IPS-18a (cell line): ENCODE data around the gene PVR.

Experiments
- H3K27ac ChIP-seq: one replicate; pipeline ENCODE4 v1.5.1; 2013; ENCODE audit warnings: low read length
- H3K27me3 ChIP-seq: one replicate; pipeline ENCODE4 v1.6.1; 2013; ENCODE audit warnings: mild to moderate bottlenecking, low read length; ENCODE audit not compliant: control insufficient read depth, insufficient read depth
- H3K36me3 ChIP-seq: one replicate; pipeline ENCODE4 v1.6.1; 2013; ENCODE audit warnings: low read depth, low read length; ENCODE audit not compliant: control insufficient read depth
- H3K4me1 ChIP-seq: one replicate; pipeline ENCODE4 v1.6.1; 2013; ENCODE audit warnings: low read depth, low read length; ENCODE audit not compliant: control insufficient read depth
- H3K4me3 ChIP-seq: one replicate; pipeline ENCODE4 v1.5.1; 2013; ENCODE audit warnings: low read length
- H3K9ac ChIP-seq: one replicate; pipeline ENCODE4 v1.6.1; 2013; ENCODE audit warnings: mild to moderate bottlenecking, low read length, moderate library complexity
- H3K9me3 ChIP-seq: one replicate; pipeline ENCODE4 v1.6.1; 2013; ENCODE audit warnings: low read depth, low read length; ENCODE audit not compliant: control insufficient read depth

Gene PVR

DNA sequence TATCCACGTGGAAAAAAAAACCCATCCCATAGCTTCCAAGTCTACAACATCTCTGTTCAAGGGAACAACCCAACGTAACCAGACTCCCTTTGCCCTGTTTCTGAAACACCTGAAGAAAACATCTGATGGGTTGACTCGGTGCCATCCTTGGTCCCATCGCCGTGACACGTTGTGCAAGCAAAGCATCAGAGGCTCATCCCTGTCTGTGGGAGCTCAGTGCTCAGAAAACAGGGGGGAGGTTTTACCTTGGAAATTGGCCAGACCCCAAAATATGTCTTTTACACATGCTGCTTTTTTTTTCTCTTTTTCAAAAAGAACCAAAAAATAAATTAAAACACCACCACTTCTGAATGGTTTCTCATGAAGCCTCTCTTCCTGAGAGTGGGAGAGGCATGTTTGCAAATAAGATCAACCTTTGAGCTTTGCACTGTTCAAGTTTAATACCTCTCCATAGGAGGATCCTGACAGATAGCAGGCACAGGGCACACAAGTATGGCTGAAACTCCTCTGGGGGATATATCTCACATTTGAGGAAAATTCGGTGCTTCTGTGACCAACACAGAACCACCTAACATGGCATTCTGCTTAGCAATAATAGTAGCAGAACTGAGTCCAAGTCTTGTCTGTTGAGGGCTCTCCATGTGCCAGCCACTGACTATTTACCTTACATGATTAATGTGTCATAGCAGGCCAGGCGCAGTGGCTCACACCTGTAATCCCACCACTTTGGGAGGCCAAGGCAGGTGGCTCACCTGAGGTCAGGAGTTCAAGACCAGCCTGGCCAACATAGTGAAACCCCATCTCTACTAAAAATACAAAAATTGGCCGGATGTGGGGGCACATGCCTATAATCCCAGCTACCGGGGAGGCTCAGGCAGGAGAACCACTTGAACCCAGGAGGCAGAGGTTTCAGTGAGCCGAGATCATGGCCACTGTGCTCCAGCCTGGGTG is 7.0 kb upstream of the PVR start:
- Histone ChIP-seq H3K36me3 (no peaks in the 10 kb centered on the region), H3K9me3 (no peaks in the 10 kb centered on the region), H3K27me3 (no peaks in the 10 kb centered on the region), H3K27ac (no peak overlapping the region), H3K4me1 (peaks cover 7% of the 10 kb centered on the region), H3K9ac (no peak overlapping the region), H3K4me3 (no peak overlapping the region)

DNA sequence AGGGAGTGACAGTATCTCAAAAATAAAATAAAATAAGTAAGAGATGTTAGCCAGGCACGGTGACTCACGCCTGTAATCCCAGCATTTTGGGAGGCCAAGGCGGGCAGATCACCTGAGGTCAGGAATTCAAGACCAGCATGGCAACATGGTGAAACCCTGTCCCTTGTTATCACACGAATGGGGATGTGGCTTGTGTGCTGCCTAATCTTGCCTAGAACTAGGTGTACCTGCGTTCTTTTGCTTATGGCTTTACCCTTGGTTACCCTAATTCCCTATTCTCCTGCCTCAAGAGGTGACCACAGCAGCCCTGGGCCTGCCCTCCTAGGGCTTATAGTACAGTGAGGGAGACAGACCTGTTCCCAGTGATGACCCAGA is 6.3 kb upstream of the PVR start:
- Histone ChIP-seq H3K9ac (no peak overlapping the region), H3K9me3 (no peaks in the 10 kb centered on the region), H3K4me1 (peaks cover 7% of the 10 kb centered on the region), H3K27ac (no peak overlapping the region), H3K36me3 (no peaks in the 10 kb centered on the region), H3K4me3 (no peak overlapping the region), H3K27me3 (peaks cover under 1% of the 10 kb centered on the region)

DNA sequence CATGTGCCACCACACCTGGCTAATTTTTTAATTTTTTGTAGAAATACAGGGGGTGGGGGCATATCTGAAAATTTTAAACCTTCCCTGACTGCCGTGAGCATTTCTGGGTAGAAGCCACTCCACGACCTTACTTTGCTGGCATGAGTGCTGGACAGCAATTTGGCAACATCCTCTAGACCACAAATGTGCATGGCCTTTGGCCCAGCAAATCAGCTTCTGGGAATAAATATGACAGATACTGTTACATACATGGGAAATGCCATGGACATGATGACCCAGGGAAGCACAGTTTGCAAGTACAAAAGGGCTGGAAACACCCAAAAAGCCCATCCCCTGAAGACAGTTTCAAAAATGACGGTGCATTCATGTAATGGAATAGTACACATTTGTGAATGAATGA is 3.2 kb upstream of the PVR start:
- H3K27ac ChIP-seq, result no peak overlapping the region
- H3K9ac ChIP-seq, result no peak overlapping the region
- H3K4me1 ChIP-seq, result no peaks in the 10 kb centered on the region
- no peaks in the 10 kb centered on the region for H3K9me3 ChIP-seq
- H3K36me3 ChIP-seq, result no peaks in the 10 kb centered on the region
- H3K4me3 ChIP-seq, result no peak overlapping the region
- peaks cover 13% of the 10 kb centered on the region for H3K27me3 ChIP-seq

DNA sequence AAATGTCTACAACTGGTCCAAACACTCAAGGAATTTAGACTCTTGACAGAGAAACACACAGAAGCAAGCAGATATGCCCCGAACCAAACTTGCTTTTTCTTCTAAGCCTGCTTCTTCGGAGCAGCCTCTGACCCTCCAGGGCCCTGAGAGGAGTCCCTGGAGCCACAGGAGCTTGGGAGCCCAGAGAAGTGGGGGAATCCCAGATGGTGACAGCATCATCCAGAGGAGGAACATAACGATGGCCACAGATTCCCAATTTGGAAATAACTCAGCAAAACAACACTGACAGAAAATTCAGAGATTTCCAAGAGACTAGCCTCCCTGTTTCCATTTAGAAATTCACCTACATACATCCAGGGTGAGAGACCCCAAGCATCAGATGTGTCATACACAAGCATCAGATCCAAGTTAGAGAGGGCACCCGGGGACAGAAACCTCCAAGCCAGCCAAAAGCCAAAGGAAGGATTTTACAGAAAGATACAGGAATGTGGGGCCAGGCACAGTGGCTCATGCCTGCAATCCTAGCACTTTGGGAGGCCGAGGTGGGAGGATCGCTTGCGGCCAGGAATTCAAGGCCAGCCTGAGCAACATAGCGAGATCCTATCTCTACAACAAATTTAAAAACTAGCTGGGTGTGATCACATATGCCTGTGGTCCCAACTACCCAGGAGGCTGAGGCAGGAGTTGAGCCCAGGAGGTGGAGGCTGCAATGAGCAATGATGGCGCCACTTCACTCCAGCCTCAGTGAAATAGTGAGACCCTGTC is 2.0 kb upstream of the PVR start:
- Histone ChIP-seq H3K27me3 (peaks cover 13% of the 10 kb centered on the region), H3K4me1 (no peaks in the 10 kb centered on the region), H3K9me3 (no peaks in the 10 kb centered on the region), H3K27ac (no peak overlapping the region), H3K4me3 (no peak overlapping the region), H3K36me3 (no peaks in the 10 kb centered on the region), H3K9ac (no peak overlapping the region)

DNA sequence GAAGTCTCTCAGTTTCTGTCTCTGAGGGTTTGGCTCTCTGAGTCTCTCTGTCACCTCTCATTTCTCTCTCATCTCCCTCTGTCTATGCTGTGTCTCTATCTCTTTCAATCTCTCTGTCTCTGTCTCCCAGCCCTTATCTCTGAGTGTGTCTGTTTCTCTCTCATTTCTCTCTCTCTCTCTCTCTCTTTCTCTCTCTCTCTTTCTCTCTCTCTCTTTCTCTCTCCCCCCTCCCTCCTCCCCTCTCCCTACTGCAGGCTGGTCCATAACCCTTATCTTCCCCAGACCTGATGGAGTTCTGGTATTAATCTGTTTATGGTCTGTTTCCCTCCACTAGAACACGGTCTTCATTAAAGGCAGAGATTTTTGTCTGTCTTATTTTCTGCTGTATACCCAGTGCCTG is 1.3 kb upstream of the PVR start:
- Histone ChIP-seq H3K4me3 (no peak overlapping the region), H3K27me3 (peaks cover 13% of the 10 kb centered on the region), H3K36me3 (no peaks in the 10 kb centered on the region), H3K9ac (no peak overlapping the region), H3K4me1 (no peaks in the 10 kb centered on the region), H3K9me3 (no peaks in the 10 kb centered on the region), H3K27ac (no peak overlapping the region)

DNA sequence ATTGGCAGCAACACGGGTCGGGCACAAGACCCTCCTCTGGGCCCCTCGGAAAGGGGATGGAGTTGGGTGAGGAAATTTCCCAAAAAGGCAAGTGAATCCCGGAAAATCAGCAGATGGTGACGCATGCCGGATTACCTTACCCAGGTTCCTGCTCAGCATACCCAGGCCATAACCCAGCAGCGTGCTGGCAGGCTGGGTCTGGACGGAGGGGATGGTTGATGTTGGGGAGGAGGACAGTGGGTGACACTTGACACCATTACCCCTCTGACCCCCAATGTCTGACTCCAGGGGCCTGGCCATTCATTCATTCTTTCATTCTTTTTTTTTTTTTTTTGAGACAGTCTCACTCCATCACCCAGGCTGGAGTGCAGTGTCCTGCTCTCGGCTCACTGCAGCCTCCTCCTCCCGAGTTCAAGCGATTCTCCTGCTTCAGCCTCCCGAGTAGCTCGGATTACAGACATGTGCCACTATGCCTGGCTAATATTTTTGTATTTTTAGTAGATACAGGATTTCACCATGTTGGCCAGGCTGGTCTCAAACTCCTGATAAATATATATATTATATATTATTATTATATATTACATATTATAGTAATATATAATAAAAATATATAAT is 799 bp downstream of the PVR start:
- peaks cover 7% of the 10 kb centered on the region for H3K36me3 ChIP-seq
- no peaks in the 10 kb centered on the region for H3K9me3 ChIP-seq
- no peaks in the 10 kb centered on the region for H3K4me1 ChIP-seq
- peak overlapping the region; percentile 63 for H3K4me3 ChIP-seq
- H3K9ac ChIP-seq, result peak overlapping the region; percentile 46
- peaks cover 13% of the 10 kb centered on the region for H3K27me3 ChIP-seq
- no peak overlapping the region for H3K27ac ChIP-seq

DNA sequence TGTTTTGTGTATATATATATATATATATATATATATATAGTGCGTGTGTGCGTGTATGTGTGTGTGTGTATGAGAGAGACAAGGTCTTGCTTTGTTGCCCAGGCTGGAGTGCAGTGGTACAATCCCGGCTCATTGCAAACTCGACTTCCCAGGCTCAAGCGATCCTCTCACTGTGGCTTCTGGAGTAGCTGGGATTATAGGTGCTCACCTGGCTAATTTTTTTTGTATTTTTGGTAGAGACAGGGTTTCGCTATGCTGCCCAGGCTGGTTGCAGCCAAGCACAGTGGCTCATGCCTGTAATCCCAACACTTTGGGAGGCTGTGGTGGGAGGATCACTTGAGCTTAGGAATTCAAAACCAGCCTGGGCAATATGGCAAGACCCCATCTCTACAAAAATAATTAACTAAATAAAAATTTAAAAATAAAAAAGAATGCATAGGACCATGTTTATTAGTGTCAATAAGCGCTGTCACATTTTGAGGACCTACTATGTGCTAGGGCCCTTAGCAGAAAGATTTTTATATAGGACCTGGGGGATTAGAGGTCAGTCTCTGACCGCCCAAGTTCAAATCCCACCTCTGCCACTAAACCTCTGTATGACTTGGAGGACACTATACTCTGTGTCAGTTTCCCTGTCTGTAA is 1.8 kb downstream of the PVR start:
- peaks cover 13% of the 10 kb centered on the region for H3K27me3 ChIP-seq
- no peaks in the 10 kb centered on the region for H3K4me1 ChIP-seq
- H3K36me3 ChIP-seq, result peaks cover 16% of the 10 kb centered on the region
- no peak overlapping the region for H3K27ac ChIP-seq
- H3K9me3 ChIP-seq, result no peaks in the 10 kb centered on the region
- no peak overlapping the region for H3K4me3 ChIP-seq
- no peak overlapping the region for H3K9ac ChIP-seq

DNA sequence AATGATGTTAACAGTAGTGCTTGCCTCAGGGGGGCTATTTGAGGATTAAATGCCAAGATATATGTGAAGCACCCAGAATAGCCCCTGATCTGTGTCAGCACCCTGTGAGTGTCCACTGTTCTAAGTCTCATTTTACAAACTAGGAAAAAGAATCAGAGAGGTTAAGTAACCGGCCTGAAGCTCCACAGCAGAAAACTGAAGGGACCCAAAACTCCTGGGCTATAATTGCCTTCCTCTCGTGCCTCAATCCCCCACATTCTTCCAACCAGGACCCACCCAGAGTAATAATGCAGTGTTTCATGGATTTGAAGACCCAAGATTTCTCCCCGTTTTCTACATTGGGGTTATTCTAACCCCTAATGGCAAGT is 2.3 kb downstream of the PVR start:
- Histone ChIP-seq H3K27ac (no peak overlapping the region), H3K4me1 (no peaks in the 10 kb centered on the region), H3K4me3 (no peak overlapping the region), H3K36me3 (peaks cover 21% of the 10 kb centered on the region), H3K9me3 (no peaks in the 10 kb centered on the region), H3K9ac (no peak overlapping the region), H3K27me3 (peaks cover 13% of the 10 kb centered on the region)

DNA sequence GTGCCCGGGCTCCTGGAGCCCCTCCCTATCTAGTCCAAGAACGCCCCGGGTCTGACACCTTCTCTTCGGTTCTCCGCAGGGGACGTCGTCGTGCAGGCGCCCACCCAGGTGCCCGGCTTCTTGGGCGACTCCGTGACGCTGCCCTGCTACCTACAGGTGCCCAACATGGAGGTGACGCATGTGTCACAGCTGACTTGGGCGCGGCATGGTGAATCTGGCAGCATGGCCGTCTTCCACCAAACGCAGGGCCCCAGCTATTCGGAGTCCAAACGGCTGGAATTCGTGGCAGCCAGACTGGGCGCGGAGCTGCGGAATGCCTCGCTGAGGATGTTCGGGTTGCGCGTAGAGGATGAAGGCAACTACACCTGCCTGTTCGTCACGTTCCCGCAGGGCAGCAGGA is 3.4 kb downstream of the PVR start:
- no peak overlapping the region for H3K4me3 ChIP-seq
- no peaks in the 10 kb centered on the region for H3K4me1 ChIP-seq
- peaks cover 29% of the 10 kb centered on the region for H3K36me3 ChIP-seq
- H3K27ac ChIP-seq, result no peak overlapping the region
- H3K9me3 ChIP-seq, result no peaks in the 10 kb centered on the region
- H3K9ac ChIP-seq, result no peak overlapping the region
- peaks cover 13% of the 10 kb centered on the region for H3K27me3 ChIP-seq

DNA sequence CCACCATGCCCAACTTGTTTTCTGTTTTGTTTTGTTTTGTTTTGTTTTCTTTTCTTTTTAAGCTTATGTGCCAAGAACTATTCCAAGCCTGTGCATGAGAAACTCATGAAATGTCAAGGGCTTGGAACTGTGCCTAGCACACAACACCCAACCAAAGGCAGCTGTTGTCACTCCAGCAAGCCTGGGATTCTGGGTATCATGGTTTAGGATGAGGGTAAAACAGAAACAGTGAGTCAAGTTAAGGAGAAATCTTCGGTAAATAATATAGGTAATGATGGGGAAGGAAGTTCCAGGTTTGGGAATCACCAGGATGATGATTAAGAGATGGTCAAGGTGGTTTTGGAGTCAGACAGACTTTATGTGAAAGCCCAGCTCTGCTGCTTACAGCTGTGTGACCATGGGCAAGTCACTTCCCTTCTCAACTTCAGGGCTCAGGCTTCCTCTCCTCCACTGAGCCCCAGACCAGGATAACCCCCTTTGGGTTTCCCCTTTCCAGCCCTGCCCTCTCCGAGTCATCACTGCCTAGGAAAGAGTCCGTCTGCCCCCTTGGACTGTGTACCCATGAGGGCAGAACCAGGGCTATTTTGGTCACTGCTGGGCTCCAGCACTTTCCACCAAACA is 5.0 kb downstream of the PVR start:
- Histone ChIP-seq H3K27me3 (no peaks in the 10 kb centered on the region), H3K27ac (no peak overlapping the region), H3K9me3 (no peaks in the 10 kb centered on the region), H3K9ac (no peak overlapping the region), H3K4me1 (no peaks in the 10 kb centered on the region), H3K4me3 (no peak overlapping the region), H3K36me3 (peaks cover 38% of the 10 kb centered on the region)

DNA sequence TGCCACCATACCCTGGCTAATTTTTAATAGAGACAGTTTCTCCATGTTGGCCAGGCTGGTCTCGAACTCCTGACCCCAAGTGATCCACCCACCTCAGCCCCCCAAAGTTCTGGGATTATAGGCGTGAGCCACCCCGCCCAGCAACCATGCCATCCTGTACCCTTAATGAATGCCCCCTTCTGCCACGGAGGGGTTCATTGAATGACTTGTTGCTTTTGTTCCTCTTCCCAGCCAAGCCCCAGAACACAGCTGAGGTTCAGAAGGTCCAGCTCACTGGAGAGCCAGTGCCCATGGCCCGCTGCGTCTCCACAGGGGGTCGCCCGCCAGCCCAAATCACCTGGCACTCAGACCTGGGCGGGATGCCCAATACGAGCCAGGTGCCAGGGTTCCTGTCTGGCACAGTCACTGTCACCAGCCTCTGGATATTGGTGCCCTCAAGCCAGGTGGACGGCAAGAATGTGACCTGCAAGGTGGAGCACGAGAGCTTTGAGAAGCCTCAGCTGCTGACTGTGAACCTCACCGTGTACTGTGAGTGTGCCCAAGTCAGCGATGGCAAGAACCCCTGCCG is 6.0 kb downstream of the PVR start:
- Histone ChIP-seq H3K9me3 (no peaks in the 10 kb centered on the region), H3K4me1 (no peaks in the 10 kb centered on the region), H3K9ac (no peak overlapping the region), H3K27me3 (no peaks in the 10 kb centered on the region), H3K27ac (no peak overlapping the region), H3K36me3 (peaks cover 39% of the 10 kb centered on the region), H3K4me3 (no peak overlapping the region)
